ENCODE measurements around the gene TCF15.

The TCF15 gene

DNA sequence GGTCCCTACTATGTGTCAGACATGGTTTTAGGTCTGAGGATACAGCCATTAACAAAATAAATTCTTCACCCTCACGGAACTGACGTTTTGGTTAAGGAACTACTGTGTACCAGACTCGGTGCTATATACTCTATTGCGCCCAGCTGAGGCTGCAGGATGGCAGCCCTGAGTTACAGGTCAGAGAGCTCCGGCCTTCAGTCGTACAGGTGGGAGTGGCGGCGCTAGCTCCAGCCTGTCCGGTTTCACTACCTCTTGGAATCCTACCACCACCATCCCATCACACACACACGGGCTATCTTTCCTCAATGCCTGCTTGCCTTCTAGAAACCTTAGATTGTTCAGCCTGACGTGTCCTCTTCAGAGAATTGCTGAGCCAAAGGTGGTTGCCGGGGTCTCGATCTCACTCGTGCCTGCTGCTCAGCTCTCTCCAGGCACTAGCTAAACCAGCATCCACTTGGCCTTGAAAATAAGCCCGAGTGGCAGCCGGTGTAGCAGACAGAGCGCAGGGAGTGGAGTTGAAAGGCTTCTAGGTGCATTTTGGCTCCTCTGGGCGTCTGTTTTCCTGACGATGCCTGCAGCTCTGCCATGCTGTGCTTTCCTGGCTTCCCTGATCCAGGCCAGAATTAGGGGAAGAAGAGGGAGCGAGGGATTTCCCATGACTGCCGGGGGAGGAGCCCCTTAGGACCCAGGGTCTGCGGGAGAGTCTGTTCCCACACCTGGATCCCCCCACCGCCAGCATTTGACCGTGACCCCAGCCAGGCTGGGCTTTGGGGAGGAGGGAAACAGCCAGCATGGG lies 1.1 kb upstream of the TCF15 start:
- DNase-seq (ENCODE audit: low spot score): no peak

DNA sequence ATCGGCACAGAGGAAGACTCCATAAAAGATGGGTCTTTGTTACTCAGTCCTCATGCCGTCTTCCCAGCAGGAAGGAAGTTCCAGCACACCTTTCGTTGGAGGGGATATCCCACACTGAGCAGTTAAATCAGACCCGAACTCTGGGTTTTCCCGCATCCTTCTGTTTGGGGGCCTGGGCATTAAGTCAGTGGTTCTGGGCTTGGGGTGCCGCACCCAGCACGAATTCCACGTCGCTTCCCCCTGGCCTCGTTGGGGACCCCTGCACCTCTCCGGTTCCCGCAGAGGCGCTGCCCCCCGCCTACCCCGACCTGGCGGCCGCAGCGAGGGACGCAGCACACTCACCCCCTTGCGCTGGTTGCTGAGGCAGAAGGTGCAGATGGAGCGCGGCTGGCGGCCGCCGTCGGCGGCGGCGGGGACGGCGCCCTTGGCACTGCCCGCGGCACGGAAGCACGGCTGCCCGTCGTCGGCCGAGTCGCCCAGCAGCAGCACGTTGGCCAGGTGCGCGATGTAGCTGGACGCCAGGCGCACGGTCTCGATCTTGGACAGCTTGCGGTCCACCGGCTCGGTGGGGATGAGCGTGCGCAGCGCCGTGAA lies 641 bp downstream of the TCF15 start:
- no peak for DNase-seq (ENCODE audit: low spot score)

DNA sequence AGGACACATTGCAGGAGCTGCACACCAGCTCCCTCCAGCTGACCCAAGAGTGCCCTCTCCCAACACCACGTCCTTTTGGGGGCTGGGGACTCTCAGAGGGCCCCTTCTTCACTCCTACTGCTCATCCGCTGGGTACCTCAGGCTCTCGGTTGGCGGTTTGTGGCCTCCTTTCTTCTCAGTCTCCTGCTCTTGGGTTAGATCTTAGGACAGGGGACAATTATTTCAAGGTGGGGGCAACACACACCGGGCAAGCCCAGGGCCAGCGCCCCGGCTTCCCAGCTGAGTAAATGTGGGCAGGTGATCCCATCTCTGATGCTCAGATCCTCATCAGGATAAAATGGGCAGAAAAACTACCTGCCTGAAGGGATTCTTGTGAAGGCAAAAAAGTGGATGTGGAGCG lies 1.1 kb downstream of the TCF15 start:
- no peak for DNase-seq (ENCODE audit: low spot score)

DNA sequence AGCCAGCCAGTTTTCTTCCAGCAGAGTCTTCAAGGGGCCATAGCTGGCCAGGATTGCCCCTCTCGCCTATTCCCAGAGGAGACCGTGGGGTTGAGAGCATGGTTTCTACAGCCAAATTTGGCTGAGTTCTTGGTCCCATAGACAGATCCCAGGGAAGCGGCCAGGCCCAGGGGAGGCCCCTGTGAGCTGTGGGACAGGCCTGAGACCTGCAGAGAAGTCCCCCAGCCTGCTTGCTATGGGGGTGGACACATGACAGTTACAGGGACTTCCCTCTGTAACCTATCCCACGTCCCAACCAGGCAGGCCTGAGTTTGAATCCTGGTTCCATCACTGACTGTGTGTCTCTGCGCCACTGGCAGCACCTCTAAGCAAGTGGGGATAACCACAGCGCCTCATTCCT lies 2.6 kb downstream of the TCF15 start:
- no peak for DNase-seq (ENCODE audit: low spot score)

DNA sequence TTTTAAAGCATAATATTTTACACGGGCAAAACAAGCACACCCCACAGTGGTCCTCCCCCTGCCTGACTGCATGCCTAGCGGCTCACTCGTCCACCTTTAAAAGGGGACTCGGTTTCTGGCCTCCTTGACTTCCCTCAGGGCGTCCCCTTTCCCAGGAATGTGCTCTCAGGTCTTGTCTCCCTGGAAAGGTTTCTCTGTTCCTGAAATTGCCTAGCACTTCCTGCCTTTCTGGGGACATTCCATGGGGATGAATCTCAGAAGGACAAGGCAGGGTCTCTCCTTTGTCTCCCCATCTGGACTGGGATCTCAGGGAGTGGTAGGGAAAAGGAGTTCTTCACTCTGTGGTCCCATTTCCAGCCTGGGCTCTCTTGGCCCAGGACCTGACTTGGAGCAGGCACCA lies 4.9 kb downstream of the TCF15 start:
- no peak for DNase-seq (ENCODE audit: low spot score)

DNA sequence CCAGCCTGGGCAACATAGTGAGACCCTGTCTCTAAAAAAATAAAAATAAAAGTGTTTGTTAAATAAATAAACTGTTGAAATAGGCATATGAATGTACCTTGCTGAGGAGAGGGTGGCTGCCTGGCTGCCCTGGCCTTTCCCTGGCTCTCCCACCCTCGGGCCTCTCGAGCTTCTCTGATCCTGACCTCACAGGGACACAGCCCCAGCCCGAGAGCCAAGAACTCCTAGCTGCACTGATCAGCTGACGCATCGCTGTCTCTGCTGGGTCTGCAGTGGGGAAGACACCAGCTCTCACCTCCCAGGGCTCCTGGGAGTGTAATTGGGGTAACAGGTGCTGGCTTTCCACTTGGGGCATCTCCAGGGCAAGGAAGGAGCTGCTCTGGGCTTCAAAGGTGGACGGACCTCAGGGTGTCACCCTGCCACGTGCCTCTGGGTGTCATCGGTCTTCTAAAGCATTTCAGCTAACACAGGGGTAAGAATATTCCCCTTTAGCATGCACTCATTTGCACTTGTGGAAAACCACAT lies 6.9 kb downstream of the TCF15 start:
- no peak for DNase-seq (ENCODE audit: low spot score)

DNA sequence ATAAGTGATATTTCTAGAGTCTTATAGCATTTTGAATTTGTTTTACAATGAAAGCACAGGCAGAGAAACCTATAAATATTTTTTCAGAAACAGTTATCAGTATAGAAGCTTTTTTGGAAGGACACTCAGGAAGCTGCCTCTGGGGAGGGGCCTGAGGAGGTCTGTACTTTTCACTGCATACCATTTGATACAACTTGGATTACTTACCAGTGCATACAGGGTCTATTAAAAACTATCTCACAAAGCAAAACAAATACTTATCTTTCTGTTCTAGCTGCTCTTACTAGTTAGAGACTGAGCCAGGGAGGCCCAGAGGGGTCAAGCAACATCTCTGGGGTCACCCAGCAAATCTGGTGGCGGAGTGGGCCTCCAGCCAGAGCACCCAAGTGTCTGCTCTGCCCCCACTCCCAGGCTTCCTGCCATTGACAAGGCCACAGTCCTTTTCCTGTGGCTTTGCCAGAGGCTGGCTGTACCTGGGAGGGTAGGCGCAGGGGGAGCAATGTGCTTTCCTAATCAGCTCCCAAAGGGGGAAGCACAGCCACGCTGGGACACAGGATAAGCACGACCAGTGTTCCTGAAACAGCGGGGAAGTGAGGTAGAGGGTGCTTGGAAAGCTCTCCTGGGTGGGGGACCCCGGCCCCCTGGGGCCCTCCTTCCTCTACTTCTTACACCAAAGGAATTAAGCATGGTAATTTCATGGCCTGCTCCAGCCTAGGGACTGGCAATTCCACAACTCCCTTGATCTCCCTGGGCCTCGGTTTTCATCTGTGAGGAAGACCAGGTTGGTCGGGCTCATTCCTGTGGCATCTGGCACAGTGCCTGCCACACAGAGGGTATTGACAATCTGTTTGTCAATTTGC lies 7.8 kb downstream of the TCF15 start:
- no peak for DNase-seq (ENCODE audit: low spot score)

DNA sequence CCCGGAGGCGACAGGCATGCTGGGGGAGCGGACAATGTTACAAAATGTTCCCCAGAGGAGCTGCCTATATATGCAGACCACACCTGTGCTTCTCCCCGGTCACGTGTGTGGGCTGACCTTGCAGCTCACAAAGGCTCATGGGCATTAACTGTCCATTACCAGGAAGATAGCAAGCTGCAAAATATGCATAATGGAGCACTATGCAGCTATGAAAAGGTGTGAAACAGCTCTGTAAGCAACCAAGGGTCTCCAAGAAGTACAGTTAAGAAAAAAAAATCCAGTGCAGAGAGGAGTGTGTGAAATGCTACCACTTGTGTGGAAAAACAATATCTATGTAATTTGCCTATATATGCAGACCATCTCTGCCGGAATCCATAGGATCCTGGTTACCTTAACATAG lies 9.4 kb downstream of the TCF15 start:
- no peak for DNase-seq (ENCODE audit: low spot score)

DNA sequence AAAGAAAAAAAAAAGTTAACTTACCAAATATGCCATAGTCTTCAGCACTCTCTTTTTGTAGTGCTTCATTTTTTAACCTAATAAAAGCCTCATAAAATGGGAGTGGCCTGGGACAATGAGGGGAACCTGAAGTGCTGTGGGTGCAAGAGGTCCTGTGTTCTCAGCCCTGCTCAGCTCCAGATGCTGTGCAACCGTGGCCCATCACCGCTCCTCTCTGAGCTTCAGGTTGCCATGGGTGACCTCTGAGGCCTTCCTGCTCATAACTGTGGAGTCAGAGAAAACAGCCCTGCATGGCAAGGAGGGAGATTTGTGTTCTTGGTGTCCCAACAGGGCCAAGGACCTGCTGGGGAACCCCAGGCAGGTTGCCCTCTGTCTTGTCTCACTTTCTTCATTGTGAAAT lies 10.0 kb downstream of the TCF15 start:
- no peak for DNase-seq (ENCODE audit: low spot score)

DNA sequence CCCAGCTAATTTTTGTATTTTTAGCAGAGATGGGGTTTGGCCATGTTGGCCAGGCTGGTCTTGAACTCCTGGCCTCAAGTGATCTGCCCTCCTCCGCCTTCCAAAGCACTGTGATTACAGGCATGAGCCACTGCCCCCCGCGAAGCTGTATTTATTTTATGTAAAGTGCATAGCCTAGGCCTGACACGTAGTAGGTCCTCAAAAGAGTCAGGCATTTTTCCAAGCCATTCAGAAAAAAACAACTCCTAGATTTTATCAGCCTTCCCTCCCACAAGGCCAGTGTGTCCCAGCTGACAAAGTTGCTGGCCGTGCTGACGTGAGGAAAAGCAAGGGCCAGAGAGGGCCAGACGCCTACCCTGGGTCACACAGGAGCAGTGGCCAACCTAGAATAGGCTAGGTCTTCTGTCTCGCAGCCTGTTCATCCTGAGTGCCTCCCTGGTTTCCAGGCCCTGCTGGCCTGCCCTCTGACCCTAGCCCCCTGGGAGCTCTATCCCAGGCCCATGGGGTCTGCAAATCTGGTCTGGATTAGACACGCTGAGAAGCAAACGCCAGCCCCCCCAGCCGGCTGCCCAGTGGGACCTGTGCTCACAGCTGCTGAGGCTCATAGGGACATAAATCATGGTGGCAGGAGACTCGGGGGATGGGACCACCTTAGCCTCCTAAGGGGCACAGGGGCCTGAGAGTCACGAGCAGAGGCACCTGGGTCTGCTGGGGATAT lies 11.8 kb downstream of the TCF15 start:
- no peak for DNase-seq (ENCODE audit: low spot score)

DNA sequence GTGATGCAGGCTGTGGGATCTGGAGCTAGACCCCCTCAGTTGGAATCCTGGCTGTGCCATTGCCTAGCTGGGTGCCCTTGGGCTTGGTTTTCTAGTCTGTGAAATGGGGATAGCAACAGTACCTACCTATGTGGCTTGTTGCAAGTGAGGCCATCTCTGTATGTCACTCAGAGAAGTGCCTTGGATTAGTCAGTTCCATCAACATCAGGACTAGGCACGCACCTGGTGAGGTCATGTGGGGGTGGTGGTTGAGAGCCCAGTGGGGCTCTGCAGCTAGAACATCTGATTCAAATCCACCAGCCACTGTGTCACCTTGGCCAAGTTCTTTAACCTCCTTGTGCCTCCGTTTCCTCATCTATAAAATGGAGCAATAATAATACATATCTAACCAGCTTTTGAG lies 12.5 kb downstream of the TCF15 start:
- no peak for DNase-seq (ENCODE audit: low spot score)

DNA sequence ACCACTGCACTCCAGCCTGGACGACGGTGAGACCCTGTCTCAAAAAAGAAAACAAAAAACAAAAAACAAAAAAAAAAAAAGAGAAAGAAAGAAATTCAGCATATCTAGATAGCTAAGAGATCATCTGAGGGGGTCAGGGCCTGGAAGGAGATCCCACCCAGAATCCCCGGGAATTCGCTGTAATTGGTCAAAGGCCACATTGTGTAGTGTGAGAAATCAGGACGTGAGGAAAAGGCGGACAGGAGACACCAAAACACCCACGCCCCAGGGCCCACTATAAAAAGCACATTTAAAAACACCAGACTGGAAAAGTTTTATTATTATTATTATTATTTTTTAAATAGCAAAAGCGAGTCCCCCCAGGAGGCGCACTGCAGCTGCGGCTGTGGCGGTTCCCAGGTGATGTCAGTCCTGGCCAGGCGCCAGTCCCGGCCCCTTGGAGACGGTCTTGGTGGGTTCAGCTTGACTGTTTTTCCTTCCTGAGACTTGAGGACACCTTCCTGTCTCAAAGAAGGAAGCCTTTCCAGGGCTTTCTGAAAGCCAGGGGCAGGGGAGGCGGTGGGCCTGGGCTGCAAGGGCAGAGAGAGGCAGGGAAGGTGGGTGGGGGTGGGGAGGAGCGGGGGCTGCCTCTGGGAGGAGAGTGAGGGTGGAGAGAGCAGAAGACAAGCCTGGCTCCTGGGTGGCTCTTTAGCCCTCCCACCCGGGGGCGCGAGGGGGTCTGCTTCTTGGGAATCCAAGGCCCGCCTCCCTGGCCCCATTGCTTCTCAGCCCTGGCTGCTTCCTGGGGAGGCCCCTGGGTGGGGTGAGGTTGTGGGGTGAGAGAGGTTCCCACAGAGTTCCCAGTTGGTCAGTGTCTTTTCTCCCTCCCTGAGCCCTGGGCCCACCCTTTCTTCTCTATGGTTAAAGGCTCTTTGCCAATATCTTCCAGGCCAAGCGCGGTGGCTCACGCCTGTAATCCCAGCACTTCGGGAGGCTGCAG lies 14.5 kb downstream of the TCF15 start:
- no peak for DNase-seq (ENCODE audit: low spot score)

DNA sequence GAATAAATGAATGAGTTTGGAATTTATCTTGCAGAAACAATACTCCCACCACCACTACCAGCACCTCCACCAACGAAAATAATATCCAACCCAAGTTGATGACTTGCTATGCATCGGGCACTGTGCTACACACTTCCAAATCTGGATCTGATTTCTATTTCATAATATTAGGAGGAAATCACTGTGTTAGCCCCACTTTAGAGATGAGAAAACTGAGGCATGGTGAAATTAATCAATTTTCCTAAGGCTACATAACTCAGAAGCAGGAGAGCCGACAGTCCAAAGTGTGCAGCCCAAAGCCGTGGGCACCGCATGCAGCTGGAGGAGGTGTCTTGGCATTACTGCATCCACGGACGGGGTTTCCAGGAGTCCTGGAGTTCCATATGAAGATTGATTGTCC lies 17.6 kb downstream of the TCF15 start:
- DNase-seq (ENCODE audit: low spot score): no peak

DNA sequence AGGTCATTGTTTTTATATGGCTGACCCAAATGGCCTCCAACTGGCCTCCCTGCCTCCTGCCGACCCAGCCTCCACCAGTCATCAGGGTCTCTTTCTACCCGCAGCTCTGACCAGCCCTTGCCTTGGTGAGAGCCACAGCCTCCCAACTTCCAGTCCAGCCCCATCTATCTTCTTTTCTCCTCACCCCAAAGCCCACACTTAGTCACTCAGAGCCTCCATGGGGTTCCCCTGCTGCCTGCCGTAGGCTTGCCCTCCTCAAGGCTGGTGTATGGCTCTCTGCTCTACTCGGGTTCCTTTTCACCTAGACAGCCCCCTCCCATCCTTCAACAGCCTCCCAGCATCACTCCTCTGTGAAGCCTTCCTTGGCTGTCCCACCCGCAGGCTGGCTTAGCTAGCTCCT lies 18.2 kb downstream of the TCF15 start:
- no peak for DNase-seq (ENCODE audit: low spot score)

DNA sequence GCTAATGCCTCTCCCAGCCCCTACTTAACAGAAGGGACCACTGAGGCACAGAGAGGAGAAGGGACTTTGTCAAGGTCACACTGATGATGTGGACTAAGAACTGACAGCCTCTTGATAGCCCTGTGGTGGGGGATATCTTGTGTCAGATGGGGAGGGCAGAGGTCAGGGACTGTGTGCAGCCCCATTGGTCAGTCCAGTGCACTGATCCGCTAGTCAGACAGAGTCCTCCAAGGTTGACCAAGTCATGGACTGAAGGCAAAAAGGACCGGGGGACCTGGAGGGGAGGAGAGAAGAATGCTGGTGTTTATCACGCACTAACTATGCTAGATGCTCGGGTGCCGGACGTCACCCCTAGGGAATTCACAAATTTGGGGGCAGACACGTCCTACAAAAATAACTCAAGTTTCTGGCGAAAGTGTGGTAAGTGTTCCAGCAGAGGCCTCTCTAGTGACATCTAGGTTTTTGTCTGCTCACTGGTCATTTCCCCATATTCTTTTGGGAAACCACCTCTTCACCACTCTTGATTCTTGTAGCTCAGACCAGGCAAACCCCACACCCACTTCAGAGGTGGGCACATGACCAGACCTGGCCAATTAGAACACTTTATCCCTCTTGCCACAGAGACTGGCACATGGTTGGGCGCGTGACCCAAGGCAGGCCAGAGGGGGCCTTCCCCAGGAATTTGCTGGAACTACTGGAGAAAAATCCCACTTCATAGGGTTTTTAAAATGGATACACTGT lies 21.0 kb downstream of the TCF15 start:
- no peak for DNase-seq (ENCODE audit: low spot score)

DNA sequence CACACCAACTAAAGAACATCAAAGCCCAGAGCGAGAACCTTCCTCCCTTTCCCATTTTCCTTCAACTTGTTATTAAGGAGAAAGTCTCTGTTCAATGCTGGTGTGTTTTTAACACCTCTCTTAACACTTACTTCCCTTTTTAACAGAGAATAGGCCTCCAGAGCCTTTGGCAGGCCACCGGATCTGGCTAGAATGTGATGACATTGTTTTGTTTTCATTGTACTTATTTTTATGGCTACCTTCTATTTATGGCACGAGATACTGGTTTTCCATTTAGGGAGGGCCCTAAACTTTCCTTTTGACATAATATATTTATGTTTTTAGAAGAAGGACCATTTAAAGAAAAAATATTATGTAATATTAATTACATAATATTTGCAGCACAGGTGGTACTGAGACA lies 21.6 kb downstream of the TCF15 start:
- DNase-seq (ENCODE audit: low spot score): no peak

DNA sequence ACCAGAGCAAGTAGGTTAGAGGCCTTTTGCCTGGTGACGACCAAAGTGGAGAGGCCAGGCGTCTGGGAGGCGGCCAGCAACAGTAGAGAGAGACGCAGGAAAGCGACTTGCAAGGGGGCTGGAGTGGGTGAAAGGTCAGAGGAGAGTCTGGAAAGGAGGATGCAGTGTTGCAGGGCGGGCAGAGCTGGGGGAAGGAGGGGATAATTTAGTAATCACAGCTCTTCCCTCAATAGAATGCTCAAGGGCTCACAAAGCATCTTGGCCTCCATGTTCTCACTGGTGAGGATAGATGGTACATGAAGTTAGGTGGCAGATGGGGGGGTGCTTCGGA lies 25.2 kb downstream of the TCF15 start:
- DNase-seq (ENCODE audit: low spot score): no peak

DNA sequence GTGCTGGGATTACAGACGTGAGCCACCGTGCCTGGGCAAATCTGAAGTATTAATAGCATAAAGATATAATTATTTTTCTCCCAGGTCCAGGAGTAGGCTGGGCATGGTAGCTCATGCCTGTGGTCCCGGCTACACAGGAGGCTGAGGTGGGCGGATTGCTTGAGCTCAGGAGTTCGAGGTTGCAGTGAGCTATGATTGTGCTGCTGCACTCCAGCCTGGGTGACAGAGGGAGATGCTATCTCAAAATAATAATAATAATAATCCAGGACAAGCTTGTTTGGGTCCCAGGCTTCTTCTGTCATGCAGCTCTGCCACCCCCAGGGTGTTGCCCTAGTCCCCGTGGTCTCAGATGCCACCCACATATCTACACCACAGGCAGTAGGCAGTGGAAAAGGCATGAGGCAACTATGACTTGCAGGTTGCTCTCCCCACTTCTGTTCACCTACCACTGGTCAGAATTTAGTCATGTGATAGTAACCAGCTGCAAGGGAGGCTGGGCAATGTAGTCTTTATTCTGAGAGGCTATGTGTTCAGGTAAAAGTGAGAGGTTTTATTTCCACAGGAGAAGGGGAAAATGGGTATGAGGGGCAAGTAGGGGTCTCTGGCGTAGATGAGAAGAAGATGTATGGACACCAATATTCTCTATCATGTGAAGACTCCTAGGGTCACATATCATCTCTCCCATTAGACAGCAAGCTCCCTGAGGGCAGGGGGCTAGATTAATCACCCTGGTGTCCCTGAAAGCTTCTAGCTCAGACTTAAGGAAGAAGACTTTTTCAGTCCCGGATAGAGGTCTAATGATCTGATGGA lies 25.7 kb downstream of the TCF15 start:
- DNase-seq (ENCODE audit: low spot score): no peak

DNA sequence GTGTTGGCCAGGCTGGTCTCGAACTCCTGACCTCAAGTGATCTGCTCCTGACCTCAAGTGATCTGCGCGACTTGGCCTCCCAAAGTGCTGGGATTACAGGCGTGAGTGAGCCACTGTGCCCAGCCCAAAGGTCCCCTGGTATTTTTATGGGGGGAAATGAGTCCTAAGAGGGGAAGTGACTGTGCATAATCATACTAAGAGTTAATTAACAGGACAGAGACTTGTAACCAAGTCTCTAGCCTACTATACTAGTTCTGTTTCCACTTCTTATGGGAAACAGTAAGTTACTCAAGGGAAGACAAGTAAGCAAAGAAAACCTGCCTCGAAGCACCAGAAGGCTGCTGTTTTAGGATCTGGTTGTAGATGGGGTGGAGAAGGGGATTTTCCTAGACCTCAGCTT lies 27.9 kb downstream of the TCF15 start:
- no peak for DNase-seq (ENCODE audit: low spot score)
